K562 (cell line): Measurements from ENCODE around the gene EEF2K. TPM values are rescaled to one million over a fixed set of nuclear protein-coding genes. Genes with fewer than 3 reads are reported as not detected.

ENCODE experiments used
- CBX5 ChIP-seq: IDR thresholded peaks from 2 replicates; pipeline ENCODE4 v1.6.1; 2014; ENCODE audit warnings: low read depth, borderline replicate concordance
- CXXC5 ChIP-seq: fragments of 250-450 bp; sonication (Bioruptor Pico); IDR thresholded peaks from 2 replicates; pipeline ENCODE4 v1.8.0; 2022; ENCODE audit warnings: inconsistent platforms, mild to moderate bottlenecking, moderate library complexity
- EHMT2 ChIP-seq: fragments of 450-650 bp; IDR thresholded peaks from 2 replicates; pipeline ENCODE4 v1.6.1; 2018; ENCODE audit warnings: antibody characterized with exemption
- ESRRB ChIP-seq: fragments of 250-450 bp; sonication (Bioruptor Pico); IDR thresholded peaks from 2 replicates; pipeline ENCODE4 v1.5.0; 2020; ENCODE audit warnings: mild to moderate bottlenecking, moderate library complexity, borderline replicate concordance
- HNRNPL ChIP-seq: fragments of 200-400 bp; formaldehyde crosslinking; IDR thresholded peaks from 2 replicates; pipeline ENCODE4 v1.6.1; 2017; ENCODE audit warnings: low read depth, mild to moderate bottlenecking, low read length
- HNRNPUL1 ChIP-seq: fragments of 200-400 bp; formaldehyde crosslinking; IDR thresholded peaks from 2 replicates; pipeline ENCODE4 v1.6.1; 2017; ENCODE audit warnings: low read length
- LCOR ChIP-seq: sonication (generic); formaldehyde crosslinking; IDR thresholded peaks from 2 replicates; pipeline ENCODE4 v1.8.0; 2022; ENCODE audit warnings: mild to moderate bottlenecking, missing genetic modification reagents
- MCM5 ChIP-seq: fragments of 450-650 bp; IDR thresholded peaks from 2 replicates; pipeline ENCODE4 v1.6.1; 2016; ENCODE audit warnings: low read depth
- POLR2G ChIP-seq: fragments of 200-400 bp; formaldehyde crosslinking; IDR thresholded peaks from 2 replicates; pipeline ENCODE4 v1.6.1; 2017; ENCODE audit warnings: low read depth, mild to moderate bottlenecking, antibody characterized with exemption, low read length, moderate library complexity
- RBFOX2 ChIP-seq: fragments of 200-400 bp; formaldehyde crosslinking; IDR thresholded peaks from 2 replicates; pipeline ENCODE4 v1.6.1; 2017; ENCODE audit warnings: low read depth, mild to moderate bottlenecking, low read length, moderate library complexity
- RBM17 ChIP-seq: fragments of 200-400 bp; formaldehyde crosslinking; IDR thresholded peaks from 2 replicates; pipeline ENCODE4 v1.6.1; 2017; ENCODE audit warnings: low read depth, mild to moderate bottlenecking, low read length, borderline replicate concordance
- SETDB1 ChIP-seq: IDR thresholded peaks from one replicate; pipeline ENCODE4 v1.6.1; 2012; ENCODE audit warnings: low read length, control low read depth, inconsistent platforms
- SMAD1 ChIP-seq: fragments of 150-350 bp; IDR thresholded peaks from 2 replicates; pipeline ENCODE4 v1.6.1; 2014; ENCODE audit warnings: low read length, low read depth; ENCODE audit not compliant: partially characterized antibody
- SMARCA4 ChIP-seq: fragments of 450-650 bp; IDR thresholded peaks from 2 replicates; pipeline ENCODE4 v1.6.1; 2016
- WHSC1 ChIP-seq: IDR thresholded peaks from one replicate; pipeline ENCODE4 v1.6.1; 2012; ENCODE audit warnings: low read length, control low read depth, inconsistent platforms
- ZNF311 ChIP-seq: fragments of 250-450 bp; sonication (Bioruptor Pico); IDR thresholded peaks from 2 replicates; pipeline ENCODE4 v1.4.0; 2020; ENCODE audit warnings: mild to moderate bottlenecking, moderate library complexity
- ZNF668 ChIP-seq: fragments of 250-450 bp; sonication (Bioruptor Pico); IDR thresholded peaks from 2 replicates; pipeline ENCODE4 v1.8.0; 2022; ENCODE audit warnings: mild to moderate bottlenecking, inconsistent platforms
- polyA plus RNA-seq, 8 experiments: library from polyadenylated mRNA; depleted of rRNA in 4 of 8; stranded (reverse) in 5 of 8; unstranded in 3 of 8; fragments of >200 nt; fragmentation: Nextera tagmentation in 2 of 8; fragmentation: Illumina TruSeq in 1 of 8; extraction: Ambion mirVana in 2 of 8; extraction: Trizol in 1 of 8; gene quantifications; 2 replicates each; pipeline versions ENCODE4 v1.2.1 to v1.2.3, GENCODE V29; 2011 to 2014; ENCODE audit warnings: inconsistent platforms in 1 of 8, missing spikeins in 1 of 8
- total RNA-seq, 7 experiments: library from RNA; depleted of rRNA in 6 of 7; stranded (reverse); fragments of >200 nt in 6 of 7; fragmentation: Illumina TruSeq in 2 of 7; extraction: Trizol in 2 of 7; gene quantifications; 2 replicates each; pipeline versions ENCODE4 v1.2.1 to v1.2.3, GENCODE V29; 2011 to 2021; ENCODE audit warnings: low replicate concordance in 1 of 7
- TF ChIP-seq, protein P1 (sequence below): fragments of 450-650 bp; IDR thresholded peaks from 2 replicates; pipeline ENCODE4 v1.6.1; 2016; ENCODE audit warnings: borderline replicate concordance
- TF ChIP-seq, protein P2 (sequence below): fragments of 450-650 bp; IDR thresholded peaks from 2 replicates; pipeline ENCODE4 v1.6.1; 2016; ENCODE audit warnings: low read depth, mild to moderate bottlenecking, moderate library complexity
- TF ChIP-seq, protein P3 (sequence below): fragments of 450-650 bp; formaldehyde crosslinking; IDR thresholded peaks from 2 replicates; pipeline ENCODE4 v1.4.0; 2020; ENCODE audit warnings: mild to moderate bottlenecking, moderate library complexity
- TF ChIP-seq, protein P4 (sequence below): fragments of 450-650 bp; IDR thresholded peaks from 2 replicates; pipeline ENCODE4 v1.6.1; 2018; ENCODE audit not compliant: partially characterized antibody
- TF ChIP-seq, protein P5 (sequence below): fragments of 250-450 bp; sonication (Bioruptor Pico); IDR thresholded peaks from 2 replicates; pipeline ENCODE4 v1.8.0; 2022; ENCODE audit warnings: moderate library complexity, mild to moderate bottlenecking, inconsistent platforms

The EEF2K gene
- total and polyA plus RNA-seq, 9 of the 15 experiments (the other 6 are each of a cell fraction or from before 2014, with no cell fraction given), result 3.0 to 35.2 (median 12.2) TPM

DNA sequence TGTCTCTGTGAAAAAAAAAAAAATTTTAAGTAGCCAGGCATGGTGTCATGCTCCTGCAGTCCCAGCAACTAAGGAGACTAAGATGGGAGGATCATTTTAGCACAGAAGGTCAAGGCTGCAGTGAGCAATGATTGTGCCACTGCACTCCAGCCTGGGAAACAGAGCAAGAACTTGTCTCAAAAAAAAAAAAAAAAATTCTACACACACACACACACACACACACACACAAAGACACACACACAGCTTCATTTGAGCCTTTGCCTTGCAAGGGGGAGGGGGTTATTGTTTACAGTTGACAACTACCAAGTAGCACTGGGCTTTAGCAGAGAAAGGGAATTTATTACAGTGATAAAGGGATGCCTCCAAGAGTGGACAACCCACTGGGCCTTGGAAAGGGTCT lies 86.2 kb downstream of the EEF2K start (continued):
- TF ChIP-seq EHMT2 (no peak), POLR2G (no peak), LCOR (CRISPR knock-in tag) (no peak), CXXC5 (CRISPR knock-in tag) (no peak), HNRNPL (no peak), SMARCA4 (no peak), SETDB1 (no peak), ZNF668 (CRISPR knock-in tag) (peak; percentile 35; the same call in 1 of the 2 replicates), HNRNPUL1 (no peak), RBFOX2 (0 out of 2 replicates have a peak, but pooled peaks have one; percentile 7), WHSC1 (no peak), SMAD1 (no peak), RBM17 (no peak), CBX5 (no peak), ZNF311 (CRISPR knock-in tag) (no peak), ESRRB (CRISPR knock-in tag) (no peak), MCM5 (no peak)
- TF ChIP-seq, protein P1, sequence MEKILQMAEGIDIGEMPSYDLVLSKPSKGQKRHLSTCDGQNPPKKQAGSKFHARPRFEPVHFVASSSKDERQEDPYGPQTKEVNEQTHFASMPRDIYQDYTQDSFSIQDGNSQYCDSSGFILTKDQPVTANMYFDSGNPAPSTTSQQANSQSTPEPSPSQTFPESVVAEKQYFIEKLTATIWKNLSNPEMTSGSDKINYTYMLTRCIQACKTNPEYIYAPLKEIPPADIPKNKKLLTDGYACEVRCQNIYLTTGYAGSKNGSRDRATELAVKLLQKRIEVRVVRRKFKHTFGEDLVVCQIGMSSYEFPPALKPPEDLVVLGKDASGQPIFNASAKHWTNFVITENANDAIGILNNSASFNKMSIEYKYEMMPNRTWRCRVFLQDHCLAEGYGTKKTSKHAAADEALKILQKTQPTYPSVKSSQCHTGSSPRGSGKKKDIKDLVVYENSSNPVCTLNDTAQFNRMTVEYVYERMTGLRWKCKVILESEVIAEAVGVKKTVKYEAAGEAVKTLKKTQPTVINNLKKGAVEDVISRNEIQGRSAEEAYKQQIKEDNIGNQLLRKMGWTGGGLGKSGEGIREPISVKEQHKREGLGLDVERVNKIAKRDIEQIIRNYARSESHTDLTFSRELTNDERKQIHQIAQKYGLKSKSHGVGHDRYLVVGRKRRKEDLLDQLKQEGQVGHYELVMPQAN, result no peak
- TF ChIP-seq, protein P2, sequence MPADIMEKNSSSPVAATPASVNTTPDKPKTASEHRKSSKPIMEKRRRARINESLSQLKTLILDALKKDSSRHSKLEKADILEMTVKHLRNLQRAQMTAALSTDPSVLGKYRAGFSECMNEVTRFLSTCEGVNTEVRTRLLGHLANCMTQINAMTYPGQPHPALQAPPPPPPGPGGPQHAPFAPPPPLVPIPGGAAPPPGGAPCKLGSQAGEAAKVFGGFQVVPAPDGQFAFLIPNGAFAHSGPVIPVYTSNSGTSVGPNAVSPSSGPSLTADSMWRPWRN, result no peak
- TF ChIP-seq, protein P3, sequence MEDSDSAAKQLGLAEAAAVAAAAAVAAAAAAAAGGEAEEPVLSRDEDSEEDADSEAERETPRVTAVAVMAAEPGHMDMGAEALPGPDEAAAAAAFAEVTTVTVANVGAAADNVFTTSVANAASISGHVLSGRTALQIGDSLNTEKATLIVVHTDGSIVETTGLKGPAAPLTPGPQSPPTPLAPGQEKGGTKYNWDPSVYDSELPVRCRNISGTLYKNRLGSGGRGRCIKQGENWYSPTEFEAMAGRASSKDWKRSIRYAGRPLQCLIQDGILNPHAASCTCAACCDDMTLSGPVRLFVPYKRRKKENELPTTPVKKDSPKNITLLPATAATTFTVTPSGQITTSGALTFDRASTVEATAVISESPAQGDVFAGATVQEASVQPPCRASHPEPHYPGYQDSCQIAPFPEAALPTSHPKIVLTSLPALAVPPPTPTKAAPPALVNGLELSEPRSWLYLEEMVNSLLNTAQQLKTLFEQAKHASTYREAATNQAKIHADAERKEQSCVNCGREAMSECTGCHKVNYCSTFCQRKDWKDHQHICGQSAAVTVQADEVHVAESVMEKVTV (CRISPR knock-in tag), result no peak
- TF ChIP-seq, protein P4, sequence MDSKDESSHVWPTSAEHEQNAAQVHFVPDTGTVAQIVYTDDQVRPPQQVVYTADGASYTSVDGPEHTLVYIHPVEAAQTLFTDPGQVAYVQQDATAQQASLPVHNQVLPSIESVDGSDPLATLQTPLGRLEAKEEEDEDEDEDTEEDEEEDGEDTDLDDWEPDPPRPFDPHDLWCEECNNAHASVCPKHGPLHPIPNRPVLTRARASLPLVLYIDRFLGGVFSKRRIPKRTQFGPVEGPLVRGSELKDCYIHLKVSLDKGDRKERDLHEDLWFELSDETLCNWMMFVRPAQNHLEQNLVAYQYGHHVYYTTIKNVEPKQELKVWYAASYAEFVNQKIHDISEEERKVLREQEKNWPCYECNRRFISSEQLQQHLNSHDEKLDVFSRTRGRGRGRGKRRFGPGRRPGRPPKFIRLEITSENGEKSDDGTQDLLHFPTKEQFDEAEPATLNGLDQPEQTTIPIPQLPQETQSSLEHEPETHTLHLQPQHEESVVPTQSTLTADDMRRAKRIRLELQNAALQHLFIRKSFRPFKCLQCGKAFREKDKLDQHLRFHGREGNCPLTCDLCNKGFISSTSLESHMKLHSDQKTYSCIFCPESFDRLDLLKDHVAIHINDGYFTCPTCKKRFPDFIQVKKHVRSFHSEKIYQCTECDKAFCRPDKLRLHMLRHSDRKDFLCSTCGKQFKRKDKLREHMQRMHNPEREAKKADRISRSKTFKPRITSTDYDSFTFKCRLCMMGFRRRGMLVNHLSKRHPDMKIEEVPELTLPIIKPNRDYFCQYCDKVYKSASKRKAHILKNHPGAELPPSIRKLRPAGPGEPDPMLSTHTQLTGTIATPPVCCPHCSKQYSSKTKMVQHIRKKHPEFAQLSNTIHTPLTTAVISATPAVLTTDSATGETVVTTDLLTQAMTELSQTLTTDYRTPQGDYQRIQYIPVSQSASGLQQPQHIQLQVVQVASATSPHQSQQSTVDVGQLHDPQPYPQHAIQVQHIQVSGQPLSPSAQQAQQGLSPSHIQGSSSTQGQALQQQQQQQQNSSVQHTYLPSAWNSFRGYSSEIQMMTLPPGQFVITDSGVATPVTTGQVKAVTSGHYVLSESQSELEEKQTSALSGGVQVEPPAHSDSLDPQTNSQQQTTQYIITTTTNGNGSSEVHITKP, result no peak
- TF ChIP-seq, protein P5, sequence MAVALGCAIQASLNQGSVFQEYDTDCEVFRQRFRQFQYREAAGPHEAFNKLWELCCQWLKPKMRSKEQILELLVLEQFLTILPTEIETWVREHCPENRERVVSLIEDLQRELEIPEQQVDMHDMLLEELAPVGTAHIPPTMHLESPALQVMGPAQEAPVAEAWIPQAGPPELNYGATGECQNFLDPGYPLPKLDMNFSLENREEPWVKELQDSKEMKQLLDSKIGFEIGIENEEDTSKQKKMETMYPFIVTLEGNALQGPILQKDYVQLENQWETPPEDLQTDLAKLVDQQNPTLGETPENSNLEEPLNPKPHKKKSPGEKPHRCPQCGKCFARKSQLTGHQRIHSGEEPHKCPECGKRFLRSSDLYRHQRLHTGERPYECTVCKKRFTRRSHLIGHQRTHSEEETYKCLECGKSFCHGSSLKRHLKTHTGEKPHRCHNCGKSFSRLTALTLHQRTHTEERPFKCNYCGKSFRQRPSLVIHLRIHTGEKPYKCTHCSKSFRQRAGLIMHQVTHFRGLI (CRISPR knock-in tag), result no peak
